HUES64 (cell line): Measurements from ENCODE around the gene RNF152.

Source experiments
- H3K27ac ChIP-seq: 2 replicates; pipeline ENCODE4 v1.7.0; 2013; ENCODE audit warnings: low read depth, low read length, inconsistent platforms
- H3K27me3 ChIP-seq: 2 replicates; pipeline ENCODE4 v1.6.1; 2013; ENCODE audit warnings: mild to moderate bottlenecking, low read length; ENCODE audit not compliant: insufficient read depth
- H3K36me3 ChIP-seq: 2 replicates; pipeline ENCODE4 v1.6.1; 2013; ENCODE audit warnings: mild to moderate bottlenecking, low read length; ENCODE audit not compliant: insufficient read depth
- H3K4me1 ChIP-seq: 2 replicates; pipeline ENCODE4 v1.6.1; 2013; ENCODE audit warnings: mild to moderate bottlenecking, low read length, moderate library complexity; ENCODE audit not compliant: insufficient read depth
- H3K4me3 ChIP-seq: 2 replicates; pipeline ENCODE4 v1.5.1; 2013; ENCODE audit warnings: mild to moderate bottlenecking, low read length, moderate library complexity
- H3K9ac ChIP-seq: 2 replicates; pipeline ENCODE4 v1.6.1; 2013; ENCODE audit warnings: mild to moderate bottlenecking, low read depth, low read length
- H3K9me3 ChIP-seq: 2 replicates; pipeline ENCODE4 v1.6.1; 2013; ENCODE audit warnings: low read depth, low read length; ENCODE audit not compliant: insufficient read depth
- WGBS: fragments of 150-250, 120-280 bp; methylation state at CpG from one replicate; pipeline ENCODE4 v1.1.7; 2013; ENCODE audit warnings: missing lambda C conversion rate; 5-methylcytosine and 5-hydroxymethylcytosine counted together

Gene RNF152

DNA sequence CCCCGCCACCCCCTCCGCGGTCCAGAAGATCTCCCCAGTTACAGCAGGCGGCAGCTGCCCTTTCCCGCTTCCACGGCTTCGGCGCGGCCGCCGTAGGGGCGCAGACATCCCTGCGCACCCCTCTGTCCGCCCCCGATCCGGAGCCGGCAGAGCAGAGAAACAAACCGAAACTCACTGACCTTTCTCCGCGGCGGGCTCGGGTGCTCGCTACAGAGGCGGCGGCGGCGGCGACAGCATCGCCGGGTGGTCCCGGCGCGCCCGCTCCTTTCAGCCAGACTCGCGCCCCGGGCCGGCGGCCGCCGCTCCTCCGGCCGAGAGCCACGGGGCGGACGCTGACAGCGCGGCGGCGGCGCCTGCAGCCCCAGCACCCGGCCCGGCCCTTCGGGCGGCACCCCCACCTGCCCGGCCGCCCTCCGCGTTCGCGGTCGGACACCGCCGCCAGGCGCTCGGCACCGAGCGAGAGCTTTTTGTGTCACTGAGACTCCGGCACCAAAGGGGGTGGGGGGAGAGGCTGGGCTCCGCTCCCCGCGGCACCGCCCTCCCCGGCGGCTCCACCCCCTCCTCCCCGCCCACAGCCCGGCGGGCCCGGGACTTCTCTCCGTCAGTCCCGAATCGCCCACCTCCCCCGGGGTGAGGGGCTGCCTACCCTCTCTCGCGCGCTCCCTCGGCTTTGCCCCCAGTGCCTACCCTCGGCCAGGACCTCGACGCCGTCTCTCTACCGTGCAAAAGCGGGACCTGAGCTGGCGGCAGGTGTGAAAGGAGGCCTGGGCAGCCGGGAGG lies 1.4 kb upstream of the RNF152 start:
- peak overlapping the region; percentile 53 for H3K9ac ChIP-seq
- peaks cover 2% of the 10 kb centered on the region; the same call in 1 of the 2 replicates for H3K36me3 ChIP-seq
- H3K9me3 ChIP-seq: no peaks in the 10 kb centered on the region
- H3K4me3 ChIP-seq: peak overlapping the region; percentile 79
- peaks cover 39% of the 10 kb centered on the region for H3K27me3 ChIP-seq
- WGBS: under 1% methylated on average over 93 of the region's 95 CpGs
- H3K4me1 ChIP-seq: peaks cover 16% of the 10 kb centered on the region
- H3K27ac ChIP-seq: no peak overlapping the region

DNA sequence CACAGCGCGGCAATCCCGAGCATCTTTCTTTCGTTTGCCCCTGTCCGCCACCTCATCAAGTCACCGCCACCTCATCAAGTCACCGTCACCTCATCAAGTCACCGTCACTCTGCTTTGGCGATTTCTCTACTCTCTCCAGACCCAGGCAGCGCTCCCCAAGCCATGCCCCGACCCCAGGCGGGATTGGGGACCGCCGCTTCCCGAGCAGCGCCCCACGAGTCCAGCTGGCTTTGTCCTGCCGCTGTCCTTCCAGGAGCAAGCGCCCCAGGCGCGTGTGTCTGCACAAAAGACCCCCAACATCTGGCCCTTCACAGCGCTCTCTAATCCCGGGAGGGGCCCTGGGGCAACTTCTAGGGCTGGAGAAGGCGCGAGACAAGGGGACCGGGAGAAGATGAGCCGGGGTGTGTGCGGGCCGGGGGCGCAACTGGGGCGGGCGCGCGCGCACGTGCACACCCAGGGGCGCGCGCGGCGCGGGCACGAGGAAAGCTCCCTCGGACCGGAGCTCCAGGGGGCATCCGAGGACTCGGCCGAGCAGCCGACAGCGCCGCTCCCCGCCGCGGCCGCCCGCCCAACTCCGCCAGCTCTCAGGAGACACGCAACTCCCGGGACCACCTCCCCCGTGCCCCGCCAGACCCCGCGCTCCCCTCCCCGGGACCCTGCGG lies 633 bp upstream of the RNF152 start:
- H3K9me3 ChIP-seq: no peaks in the 10 kb centered on the region
- H3K27ac ChIP-seq: no peak overlapping the region
- H3K4me1 ChIP-seq: peaks cover 16% of the 10 kb centered on the region
- WGBS: under 1% methylated on average over 65 of the region's 65 CpGs
- peaks cover 39% of the 10 kb centered on the region for H3K27me3 ChIP-seq
- peak overlapping the region; percentile 53 for H3K9ac ChIP-seq
- H3K36me3 ChIP-seq: peaks cover 5% of the 10 kb centered on the region; the same call in 1 of the 2 replicates
- peak overlapping the region; percentile 79 for H3K4me3 ChIP-seq

DNA sequence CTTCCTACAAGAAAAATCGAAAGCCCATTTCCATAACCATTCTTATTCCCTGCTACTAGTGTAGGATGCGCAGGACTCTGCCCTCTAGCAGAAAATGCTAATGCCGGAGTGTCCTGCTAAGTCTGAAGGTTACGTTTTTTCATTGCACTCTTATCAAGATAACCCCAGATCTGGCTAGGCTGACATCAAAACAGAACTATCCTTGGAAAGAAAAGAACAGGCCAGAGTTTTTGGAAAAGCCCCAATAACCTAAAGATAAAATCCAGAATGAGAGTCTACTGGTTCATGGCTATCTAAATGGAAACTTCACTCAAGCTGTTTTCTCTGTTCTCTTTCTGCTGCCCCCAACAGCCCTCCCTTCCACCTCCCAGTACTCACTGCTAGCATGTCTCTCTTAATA lies 913 bp downstream of the RNF152 start:
- Histone ChIP-seq H3K9ac (no peak overlapping the region), H3K27ac (no peak overlapping the region), H3K27me3 (peaks cover 39% of the 10 kb centered on the region), H3K4me1 (peaks cover 16% of the 10 kb centered on the region), H3K4me3 (peak overlapping the region; percentile 79; the same call in 1 of the 2 replicates), H3K36me3 (peaks cover 11% of the 10 kb centered on the region; the same call in 1 of the 2 replicates), H3K9me3 (no peaks in the 10 kb centered on the region)
- 43% methylated on average over 4 of the region's 4 CpGs for WGBS

- Histone ChIP-seq H3K4me3 (no peak overlapping the region), H3K9me3 (no peaks in the 10 kb centered on the region), H3K27ac (no peak overlapping the region), H3K36me3 (peaks cover 11% of the 10 kb centered on the region; the same call in 1 of the 2 replicates), H3K4me1 (peaks cover 16% of the 10 kb centered on the region), H3K9ac (no peak overlapping the region), H3K27me3 (peaks cover 39% of the 10 kb centered on the region)
- WGBS: 100% methylated on average over 1 of the region's 2 CpGs
Measured at GRCh38 chr18:61891271-61891670, 1.5 kb downstream of the RNF152 start.

DNA sequence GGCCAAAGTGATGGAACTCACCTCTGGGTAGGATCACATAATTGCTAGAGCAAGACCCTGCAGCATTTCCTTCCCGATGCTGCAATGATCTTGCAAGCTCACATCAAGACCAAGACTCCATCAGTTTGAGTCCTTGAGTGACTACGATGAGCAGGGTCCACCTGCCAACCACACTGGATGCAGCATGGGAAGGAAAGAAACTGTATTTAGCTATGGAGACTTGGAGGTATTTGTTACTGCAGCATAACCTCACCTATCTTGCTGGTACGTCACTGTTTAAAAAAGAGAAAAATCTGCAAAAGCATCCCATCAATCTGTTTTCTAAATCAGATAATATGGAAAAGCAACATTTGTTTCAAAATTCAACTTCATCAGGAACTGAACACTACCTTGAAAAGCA lies 2.5 kb downstream of the RNF152 start:
- Histone ChIP-seq H3K9ac (no peak overlapping the region), H3K27me3 (peaks cover 39% of the 10 kb centered on the region), H3K27ac (no peak overlapping the region), H3K36me3 (peaks cover 11% of the 10 kb centered on the region; the same call in 1 of the 2 replicates), H3K4me3 (no peak overlapping the region), H3K9me3 (no peaks in the 10 kb centered on the region), H3K4me1 (peaks cover 16% of the 10 kb centered on the region)
- 92% methylated on average over 3 of the region's 3 CpGs for WGBS

DNA sequence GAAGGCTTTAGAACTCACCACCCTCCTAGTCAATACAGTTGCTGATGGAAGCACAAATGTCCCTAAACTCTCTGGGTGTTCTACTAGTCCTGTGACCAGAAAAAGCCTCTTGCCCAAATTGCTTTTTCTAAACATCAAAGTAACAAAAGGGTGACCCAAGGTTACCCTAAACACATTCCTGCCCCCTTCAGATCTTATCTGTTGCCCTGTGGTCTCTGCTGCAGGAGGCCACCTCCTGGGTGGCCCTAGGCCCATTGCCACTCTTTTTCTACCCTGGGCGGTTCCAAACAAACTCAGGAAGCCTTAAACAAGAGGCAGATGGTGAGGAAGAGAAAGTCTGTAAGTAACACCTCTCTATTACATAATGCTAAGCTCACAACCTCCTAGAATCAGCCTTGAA lies 3.3 kb downstream of the RNF152 start:
- WGBS: 67% methylated on average over 1 of the region's 1 CpG
- H3K27ac ChIP-seq: no peak overlapping the region
- peaks cover 16% of the 10 kb centered on the region for H3K4me1 ChIP-seq
- no peak overlapping the region for H3K4me3 ChIP-seq
- H3K9me3 ChIP-seq: no peaks in the 10 kb centered on the region
- peaks cover 31% of the 10 kb centered on the region for H3K27me3 ChIP-seq
- H3K9ac ChIP-seq: no peak overlapping the region
- H3K36me3 ChIP-seq: peaks cover 11% of the 10 kb centered on the region; the same call in 1 of the 2 replicates

DNA sequence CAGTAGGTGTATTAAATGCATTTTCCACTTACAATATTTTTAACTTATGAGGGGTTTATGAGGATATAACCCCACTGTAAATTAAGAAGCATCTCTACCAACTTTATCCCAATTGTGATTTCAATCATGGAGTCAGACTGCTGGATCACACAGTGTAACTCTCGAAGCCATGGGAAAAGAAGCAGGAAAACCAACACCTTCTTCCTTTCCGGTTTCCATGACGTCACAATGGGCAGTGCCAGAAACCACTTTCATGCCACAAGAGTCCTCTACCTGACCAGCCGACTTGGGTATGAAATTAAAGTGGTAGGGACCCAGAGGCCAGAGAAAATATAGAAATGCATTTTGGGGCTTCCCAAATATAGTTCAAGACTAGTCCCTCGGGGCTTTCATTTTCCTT lies 4.2 kb downstream of the RNF152 start:
- 90% methylated on average over 5 of the region's 5 CpGs for WGBS
- Histone ChIP-seq H3K27ac (no peak overlapping the region), H3K4me3 (no peak overlapping the region), H3K27me3 (peaks cover 30% of the 10 kb centered on the region), H3K4me1 (peaks cover 16% of the 10 kb centered on the region), H3K36me3 (peaks cover 11% of the 10 kb centered on the region; the same call in 1 of the 2 replicates), H3K9me3 (no peaks in the 10 kb centered on the region), H3K9ac (no peak overlapping the region)

- no peak overlapping the region for H3K9ac ChIP-seq
- peaks cover 11% of the 10 kb centered on the region; the same call in 1 of the 2 replicates for H3K36me3 ChIP-seq
- no peak overlapping the region for H3K27ac ChIP-seq
- H3K4me3 ChIP-seq: no peak overlapping the region
- H3K4me1 ChIP-seq: peaks cover 16% of the 10 kb centered on the region
- H3K9me3 ChIP-seq: no peaks in the 10 kb centered on the region
- 95% methylated on average over 6 of the region's 6 CpGs for WGBS
- peaks cover 22% of the 10 kb centered on the region for H3K27me3 ChIP-seq
Measured at GRCh38 chr18:61887838-61888237, 5.0 kb downstream of the RNF152 start.

- Histone ChIP-seq H3K9me3 (no peaks in the 10 kb centered on the region), H3K36me3 (0 out of 2 replicates have a peak, but pooled peaks cover 6% of the 10 kb centered on the region), H3K9ac (no peak overlapping the region), H3K4me1 (no peaks in the 10 kb centered on the region), H3K4me3 (no peak overlapping the region), H3K27me3 (no peaks in the 10 kb centered on the region), H3K27ac (no peak overlapping the region)
- WGBS: 86% methylated on average over 2 of the region's 2 CpGs
Measured at GRCh38 chr18:61883547-61883946, 9.3 kb downstream of the RNF152 start.

DNA sequence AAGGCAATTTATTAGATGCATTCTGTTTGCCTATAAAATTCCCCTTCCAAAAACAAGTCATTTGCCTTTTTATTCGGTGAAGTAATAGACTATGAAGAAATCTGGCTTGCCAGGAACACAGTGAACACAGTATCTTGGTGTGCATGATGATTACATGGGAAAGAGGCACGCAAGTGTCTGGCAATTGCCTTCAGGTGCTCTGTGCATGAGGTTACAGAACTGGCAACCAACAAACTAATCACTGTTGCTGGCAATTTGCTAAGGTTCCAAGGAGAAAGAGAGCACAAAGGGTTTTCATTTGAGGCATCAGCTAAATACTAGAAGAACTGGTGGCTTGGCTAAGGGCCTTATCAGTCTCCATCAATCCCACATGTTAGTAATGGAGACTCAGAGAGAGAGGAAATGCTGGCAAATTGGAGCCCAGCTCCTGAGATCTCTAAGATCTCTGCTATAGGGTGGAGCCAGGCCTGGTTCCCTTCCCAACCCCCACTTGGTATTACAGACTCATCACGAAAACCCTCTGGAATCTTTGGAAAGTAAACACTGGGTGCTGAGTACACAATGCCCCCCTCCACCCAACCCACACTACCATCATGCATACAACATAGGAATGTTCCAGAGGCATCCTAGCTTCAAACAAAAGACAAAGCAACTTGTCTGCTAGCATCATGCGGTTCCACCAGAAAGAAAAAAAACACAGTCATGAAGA lies 10.4 kb downstream of the RNF152 start:
- 92% methylated on average over 4 of the region's 4 CpGs for WGBS
- Histone ChIP-seq H3K27me3 (no peaks in the 10 kb centered on the region), H3K9me3 (no peaks in the 10 kb centered on the region), H3K9ac (no peak overlapping the region), H3K27ac (no peak overlapping the region), H3K4me1 (no peaks in the 10 kb centered on the region), H3K36me3 (no peaks in the 10 kb centered on the region), H3K4me3 (no peak overlapping the region)

DNA sequence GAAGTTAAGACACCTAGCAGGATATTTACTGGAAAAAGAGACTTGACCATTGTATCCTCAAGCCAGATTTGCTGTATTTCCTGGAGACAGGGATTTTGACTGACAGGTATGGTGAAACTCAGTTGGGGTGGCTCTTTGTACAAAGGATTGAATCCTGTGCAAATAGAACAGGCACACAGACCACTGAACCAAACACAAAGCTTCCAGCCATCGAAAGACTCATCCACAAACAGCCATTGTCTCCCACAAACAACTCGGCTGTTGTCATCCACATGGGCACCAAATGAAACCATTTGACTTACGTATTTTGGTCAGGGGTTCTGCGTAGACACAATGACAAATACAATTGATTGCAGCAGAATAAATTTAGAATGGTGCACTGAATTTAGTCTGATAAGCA lies 15.9 kb downstream of the RNF152 start:
- H3K27me3 ChIP-seq: no peaks in the 10 kb centered on the region
- H3K27ac ChIP-seq: no peak overlapping the region
- H3K4me3 ChIP-seq: no peak overlapping the region
- H3K9ac ChIP-seq: no peak overlapping the region
- H3K9me3 ChIP-seq: no peaks in the 10 kb centered on the region
- WGBS: 96% methylated on average over 4 of the region's 4 CpGs
- no peaks in the 10 kb centered on the region for H3K36me3 ChIP-seq
- H3K4me1 ChIP-seq: no peaks in the 10 kb centered on the region
